ENCODE results near the gene ECPAS.

DNA sequence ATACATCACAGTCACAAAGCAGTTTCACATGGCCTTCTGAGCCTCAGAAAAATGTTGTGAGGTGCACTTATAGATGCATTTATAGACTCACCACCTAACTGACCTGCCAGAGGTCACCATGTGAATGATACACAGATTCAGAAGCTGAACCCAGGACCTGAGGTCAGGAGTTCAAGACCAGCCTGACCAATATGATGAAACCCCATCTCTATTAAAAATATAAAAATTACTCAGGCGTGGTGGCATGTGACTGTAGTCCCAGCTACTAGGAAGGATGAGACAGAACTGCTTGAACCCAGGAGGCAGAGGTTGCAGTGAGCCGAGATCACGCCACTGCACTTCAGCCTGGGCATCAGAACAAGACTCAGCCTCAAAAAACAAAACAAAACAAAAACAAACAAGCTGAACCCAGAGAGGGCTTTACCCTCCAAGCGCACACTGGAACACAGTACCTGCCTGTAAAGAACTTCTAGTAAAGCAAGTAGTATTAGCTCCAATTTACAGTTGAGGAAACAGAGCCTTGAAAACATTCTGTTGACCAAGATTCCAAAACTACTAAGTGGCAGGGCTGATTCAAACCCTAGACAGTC lies 16.3 kb downstream of the ECPAS start:
- TF ChIP-seq, protein P1, sequence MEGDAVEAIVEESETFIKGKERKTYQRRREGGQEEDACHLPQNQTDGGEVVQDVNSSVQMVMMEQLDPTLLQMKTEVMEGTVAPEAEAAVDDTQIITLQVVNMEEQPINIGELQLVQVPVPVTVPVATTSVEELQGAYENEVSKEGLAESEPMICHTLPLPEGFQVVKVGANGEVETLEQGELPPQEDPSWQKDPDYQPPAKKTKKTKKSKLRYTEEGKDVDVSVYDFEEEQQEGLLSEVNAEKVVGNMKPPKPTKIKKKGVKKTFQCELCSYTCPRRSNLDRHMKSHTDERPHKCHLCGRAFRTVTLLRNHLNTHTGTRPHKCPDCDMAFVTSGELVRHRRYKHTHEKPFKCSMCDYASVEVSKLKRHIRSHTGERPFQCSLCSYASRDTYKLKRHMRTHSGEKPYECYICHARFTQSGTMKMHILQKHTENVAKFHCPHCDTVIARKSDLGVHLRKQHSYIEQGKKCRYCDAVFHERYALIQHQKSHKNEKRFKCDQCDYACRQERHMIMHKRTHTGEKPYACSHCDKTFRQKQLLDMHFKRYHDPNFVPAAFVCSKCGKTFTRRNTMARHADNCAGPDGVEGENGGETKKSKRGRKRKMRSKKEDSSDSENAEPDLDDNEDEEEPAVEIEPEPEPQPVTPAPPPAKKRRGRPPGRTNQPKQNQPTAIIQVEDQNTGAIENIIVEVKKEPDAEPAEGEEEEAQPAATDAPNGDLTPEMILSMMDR (IDR thresholded peaks at IDR 0.05) = no peak
- TF ChIP-seq POLR2AphosphoS5 (IDR thresholded peaks at IDR 0.05) (no peak), POLR2A (IDR thresholded peaks at IDR 0.05) (no peak)
